Skeletal muscle cell (primary cell): ENCODE data around the gene C10orf53.

ENCODE experiments used
- DNase-seq: peaks from one replicate; pipeline ENCODE4 v3.0.0-alpha.2; 2010; ENCODE audit warnings: low read depth
- H3K4me3 ChIP-seq: 2 replicates; pipeline ENCODE4 v1.5.1; 2011; ENCODE audit warnings: low read depth, mild to moderate bottlenecking, control low read depth, low read length, moderate library complexity

The C10orf53 gene, protein sequence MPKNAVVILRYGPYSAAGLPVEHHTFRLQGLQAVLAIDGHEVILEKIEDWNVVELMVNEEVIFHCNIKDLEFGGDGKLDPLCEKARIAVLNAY

GRCh38 chr10:49679480-49679893 lies at the start of gene C10orf53:
C10orf53 (plus strand) TSS chr10:49679651; CDS start chr10:49679698, 47 bp downstream.
- H3K4me3 ChIP-seq: peak within 1 kb of the TSS; percentile 31
- DNase-seq: no peak

GRCh38 chr10:49631975-49632374 lies 47.5 kb upstream of the C10orf53 start:
- H3K4me3 ChIP-seq: no peak overlapping the region
- no peak for DNase-seq

GRCh38 chr10:49632406-49633317 lies 46.8 kb upstream of the C10orf53 start:
- no peak overlapping the region for H3K4me3 ChIP-seq
- DNase-seq: no peak

- no peak overlapping the region for H3K4me3 ChIP-seq
- no peak for DNase-seq
These were observed 46.0 kb upstream of the C10orf53 start for GRCh38 chr10:49633327-49634068.

DNA sequence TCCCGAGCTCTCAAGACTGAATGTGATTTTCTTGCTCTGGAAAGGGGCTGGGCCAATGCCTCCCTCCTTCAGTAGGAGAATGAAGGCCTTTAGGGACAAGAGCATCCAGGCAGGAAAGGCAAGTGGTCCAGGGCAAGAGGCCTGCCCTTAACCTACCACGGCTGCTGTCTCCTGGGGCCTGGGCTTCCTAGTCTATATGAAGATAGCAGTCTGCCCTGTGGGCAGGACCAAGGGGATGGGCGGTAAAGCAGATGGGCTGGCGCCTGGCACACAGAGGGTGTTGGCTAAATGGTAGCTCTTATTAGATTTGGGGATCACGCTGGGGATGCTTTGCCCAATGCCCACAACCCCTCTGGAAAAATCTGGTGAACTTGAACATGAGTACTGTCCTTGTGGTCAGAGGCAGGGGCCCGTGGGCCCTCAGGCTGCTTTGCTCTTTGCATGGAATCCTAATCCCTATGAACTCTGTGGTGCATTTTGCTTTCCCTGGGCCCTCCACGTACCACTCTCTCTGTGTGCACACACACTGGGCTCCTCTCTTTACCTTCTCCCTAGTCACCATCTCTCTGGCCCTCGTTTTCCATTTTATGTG lies 45.3 kb upstream of the C10orf53 start:
- no peak overlapping the region for H3K4me3 ChIP-seq
- no peak for DNase-seq

GRCh38 chr10:49642311-49642710 lies 37.1 kb upstream of the C10orf53 start:
- no peak for DNase-seq
- H3K4me3 ChIP-seq: no peak overlapping the region

DNA sequence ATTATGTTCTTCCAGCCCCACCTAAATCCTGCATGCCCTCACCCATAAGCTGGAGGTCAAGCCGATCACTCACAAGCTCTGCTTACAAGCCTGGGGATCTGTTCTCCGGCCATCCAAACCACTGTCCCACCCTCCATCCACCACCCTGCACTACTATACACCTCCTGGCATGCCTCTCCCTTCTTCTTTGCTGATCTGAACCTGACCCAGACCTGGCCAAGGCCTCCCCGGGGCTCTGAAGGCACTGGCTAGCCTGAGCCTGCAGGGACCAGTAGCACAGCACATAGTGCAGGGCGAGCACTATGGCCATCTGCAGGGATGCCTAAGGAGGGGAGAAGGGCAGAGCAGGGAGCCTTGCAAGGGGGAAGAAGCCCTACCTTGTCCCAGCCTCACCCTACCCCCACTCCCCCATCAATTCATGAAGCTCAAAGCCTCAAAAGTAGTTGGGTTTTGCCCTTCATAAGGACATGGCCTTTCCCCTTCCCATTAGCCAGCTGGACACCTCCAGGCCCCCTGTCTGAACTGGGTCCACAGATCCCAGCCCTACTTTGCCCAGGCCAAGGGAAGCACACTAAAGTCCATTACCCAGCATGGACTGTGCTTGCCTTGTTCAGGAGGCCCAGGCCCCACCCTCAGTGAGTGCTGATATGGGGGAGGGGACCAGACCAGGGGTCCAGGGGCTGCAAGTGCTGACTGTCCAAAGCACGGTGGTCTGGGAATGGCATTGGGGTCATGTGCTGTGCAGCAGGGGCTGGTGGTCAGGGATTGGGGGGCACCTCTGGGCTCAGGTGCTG lies 36.0 kb upstream of the C10orf53 start:
- H3K4me3 ChIP-seq: no peak overlapping the region
- no peak for DNase-seq

DNA sequence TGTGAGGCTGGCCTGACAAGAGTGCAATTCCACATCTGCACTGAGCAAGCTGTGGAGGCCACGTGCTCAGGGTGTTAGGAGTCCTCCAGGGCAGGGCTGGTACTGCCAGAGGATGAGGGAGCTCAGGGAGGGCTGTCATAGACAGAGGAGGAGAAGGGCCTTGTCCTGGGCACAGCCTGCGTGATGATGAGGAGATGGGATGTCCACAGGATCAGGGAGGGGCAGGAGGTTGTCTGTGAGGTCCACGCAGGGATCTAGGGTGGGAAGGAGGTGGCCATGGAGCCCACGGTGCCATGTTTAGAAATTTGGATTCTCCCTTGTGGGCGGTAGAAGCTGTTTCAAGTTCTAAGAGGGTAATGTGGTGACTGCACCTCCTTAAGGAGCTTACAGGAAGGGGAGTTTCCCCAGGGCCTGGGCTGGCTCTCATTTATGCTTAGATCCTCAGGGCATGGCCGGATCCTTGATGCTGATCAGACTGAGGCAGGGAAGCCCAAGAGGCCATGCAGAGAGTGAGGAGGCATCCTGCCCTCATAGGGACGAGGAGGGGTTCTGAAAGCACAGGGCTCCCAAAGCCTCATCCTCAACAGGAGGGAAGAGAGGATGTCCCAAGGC lies 35.3 kb upstream of the C10orf53 start:
- DNase-seq: no peak
- H3K4me3 ChIP-seq: no peak overlapping the region

DNA sequence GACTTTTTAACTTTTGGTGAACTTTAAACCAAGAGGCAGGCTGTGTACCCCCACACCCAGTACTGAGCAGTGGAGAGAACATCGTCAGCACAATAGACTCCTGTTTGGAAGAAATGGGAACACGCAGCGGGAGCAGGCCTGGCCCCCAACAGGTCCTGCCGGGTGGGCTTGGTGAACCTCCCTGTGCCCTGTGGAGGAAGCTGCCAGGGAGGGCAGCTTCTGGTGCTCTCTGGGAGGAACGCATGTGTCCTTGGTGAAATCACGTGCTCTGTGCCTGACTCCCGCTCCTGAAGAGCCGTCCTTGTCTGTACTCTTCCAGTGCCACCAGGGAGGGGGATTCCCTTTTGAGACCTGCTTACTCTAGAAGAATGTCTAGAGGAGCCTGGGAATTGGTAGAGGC lies 34.0 kb upstream of the C10orf53 start:
- no peak overlapping the region for H3K4me3 ChIP-seq
- DNase-seq: no peak

DNA sequence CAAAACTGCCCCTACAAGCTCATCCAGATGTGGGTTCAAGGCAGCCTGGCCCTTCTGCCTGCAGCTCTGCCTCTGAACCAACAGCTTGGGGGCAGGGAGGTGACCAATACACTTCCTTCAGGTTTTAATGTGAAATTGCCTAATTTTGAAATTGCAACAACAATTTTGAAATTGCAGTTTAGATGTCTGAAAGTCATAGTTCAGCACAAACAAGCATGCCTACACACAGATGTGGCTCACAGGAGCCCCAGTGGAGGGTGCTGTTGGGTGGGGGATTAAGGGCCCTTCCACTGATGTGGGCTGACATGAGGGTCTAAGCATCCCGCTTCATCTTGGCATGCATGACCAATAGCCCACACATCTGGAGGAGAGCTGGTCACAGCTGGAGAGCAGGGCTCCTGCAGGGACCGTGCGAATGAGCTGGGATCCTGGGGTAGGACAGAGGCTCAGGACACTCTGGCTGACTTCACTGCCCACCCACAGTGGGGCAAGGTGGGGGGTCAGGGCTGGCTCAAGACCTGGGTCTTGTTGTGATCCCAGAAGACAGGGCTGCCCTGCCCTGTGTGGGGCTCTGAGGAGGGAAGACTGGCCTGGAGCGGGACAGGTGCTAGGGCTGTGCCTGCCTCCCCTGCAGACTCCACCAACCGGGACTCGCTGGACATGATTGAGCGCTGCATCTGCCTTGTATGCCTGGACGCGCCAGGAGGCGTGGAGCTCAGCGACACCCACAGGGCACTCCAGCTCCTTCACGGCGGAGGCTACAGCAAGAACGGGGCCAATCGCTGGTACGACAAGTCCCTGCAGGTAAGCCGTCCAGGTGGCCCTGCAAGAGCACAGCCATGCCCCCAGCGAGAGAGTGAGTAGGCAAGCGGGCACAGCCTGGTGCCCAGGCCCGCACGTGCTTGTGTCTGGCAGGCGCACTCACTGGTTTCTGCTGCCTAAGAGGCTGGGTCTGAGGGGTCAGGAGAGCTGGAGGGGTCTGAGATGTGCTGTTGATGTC lies 33.3 kb upstream of the C10orf53 start:
- no peak overlapping the region for H3K4me3 ChIP-seq
- no peak for DNase-seq

DNA sequence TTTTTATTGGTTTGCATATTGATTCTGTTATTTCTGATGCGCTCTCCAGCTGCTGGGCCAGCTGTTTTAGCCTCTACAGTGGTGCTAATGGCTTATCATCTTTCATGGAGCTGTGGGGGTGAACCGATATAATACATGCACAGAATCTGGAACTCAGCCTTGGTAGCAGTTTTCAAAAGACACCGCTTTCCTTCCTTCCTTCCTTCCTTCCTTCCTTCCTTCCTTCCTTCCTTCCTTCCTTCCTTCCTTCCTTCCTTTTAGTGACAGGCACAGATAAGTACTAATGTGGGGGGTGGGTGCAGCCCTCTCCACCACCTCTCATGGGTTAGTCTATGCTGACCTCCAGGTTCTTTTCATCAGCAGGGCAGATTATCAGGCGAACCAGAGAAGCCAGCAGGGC lies 31.9 kb upstream of the C10orf53 start:
- no peak overlapping the region for H3K4me3 ChIP-seq

DNA sequence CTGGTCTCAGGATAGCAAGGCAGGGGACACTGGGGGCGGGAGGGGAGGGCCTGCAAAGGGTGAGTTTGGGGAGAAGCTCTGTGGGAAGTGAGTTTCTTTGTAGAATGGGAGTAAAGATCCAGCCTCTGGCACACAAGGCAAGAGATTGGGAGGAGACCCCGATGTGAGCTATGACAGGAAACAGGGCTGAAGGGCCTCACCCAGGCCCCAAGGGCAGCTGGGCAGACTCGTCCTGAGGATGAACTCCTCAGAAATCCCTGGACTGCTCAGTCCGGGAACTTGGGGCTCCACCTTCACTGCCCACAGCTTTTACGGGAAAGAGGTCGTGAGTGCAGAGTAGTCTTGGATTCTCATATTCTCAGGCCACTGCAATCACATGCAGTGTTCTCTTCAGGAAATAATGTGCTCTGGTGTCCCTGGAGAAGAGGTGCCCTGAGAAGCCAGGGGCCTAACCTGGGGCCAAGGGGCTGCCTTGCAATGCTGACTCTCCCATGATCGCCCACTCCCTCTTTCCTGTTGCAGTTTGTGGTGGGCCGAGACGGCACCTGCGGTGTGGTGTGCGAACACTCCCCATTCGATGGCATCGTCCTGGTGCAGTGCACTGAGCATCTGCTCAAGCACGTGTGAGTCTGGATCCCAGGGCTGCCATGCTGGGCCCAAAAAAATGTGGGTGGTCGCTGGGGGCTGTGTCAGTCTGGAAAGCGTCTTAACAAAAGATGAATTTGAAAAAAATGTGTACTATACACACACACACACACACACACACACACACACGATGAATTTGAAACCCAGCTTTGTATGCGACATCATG lies 31.3 kb upstream of the C10orf53 start:
- DNase-seq: no peak
- H3K4me3 ChIP-seq: no peak overlapping the region

More for the DNA sequence above, 31.9 kb upstream of the C10orf53 start:
- DNase-seq: no peak

DNA sequence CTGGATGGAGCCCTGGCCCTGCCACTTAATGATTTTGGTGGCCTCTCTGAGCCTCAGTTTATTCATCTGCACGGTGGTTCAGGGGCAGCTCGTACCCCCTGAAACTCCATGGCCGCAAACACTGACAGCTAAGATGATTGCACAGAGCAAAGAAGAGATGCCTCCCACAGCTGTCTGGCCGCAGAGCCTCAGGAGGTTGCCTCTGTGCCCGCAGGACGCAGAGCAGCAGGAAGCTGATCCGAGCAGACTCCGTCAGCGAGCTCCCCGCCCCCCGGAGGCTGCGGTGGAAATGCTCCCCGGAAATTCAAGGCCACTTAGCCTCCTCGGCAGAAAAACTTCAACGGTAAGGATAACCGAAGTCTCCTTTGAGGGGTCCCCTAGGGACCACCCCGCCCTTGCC lies 30.2 kb upstream of the C10orf53 start:
- no peak for DNase-seq
- no peak overlapping the region for H3K4me3 ChIP-seq

DNA sequence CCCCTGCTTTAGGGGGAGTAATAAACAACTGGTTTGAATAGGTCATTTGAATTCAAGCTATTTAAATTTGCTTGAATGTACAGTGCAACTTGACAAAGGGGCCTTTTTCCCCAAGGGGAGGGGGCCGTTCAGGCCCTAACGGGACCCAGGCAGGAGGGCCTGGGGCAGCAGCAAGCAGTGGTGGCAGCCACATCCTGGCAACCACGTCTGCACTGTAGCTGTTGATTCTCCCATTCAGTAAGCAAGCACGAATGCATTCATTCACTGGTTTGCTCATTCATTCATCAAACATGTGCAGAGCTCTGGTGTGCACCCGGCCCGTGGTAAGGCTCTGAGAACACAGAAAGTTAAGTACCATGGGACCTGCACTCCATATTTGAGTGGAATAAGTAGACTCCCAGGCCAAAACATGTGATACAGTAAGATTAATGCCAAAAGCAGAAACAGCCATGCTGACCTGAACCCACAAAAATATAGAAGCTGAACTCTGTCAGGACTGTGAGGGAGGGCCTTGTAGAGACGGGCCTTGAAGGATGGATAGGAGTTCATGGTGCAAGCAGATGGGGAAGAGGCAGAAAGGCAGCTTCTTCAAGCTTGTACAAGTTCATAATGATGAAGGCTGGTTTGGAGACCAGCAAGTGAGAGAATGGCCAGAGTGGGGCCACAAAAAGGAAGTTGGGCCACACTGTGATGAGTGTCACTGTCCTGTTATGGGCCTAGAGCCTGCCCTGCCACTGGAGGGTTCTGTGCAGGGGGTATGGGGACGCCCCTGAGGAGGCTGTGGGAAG lies 29.3 kb upstream of the C10orf53 start:
- DNase-seq: no peak
- H3K4me3 ChIP-seq: no peak overlapping the region

DNA sequence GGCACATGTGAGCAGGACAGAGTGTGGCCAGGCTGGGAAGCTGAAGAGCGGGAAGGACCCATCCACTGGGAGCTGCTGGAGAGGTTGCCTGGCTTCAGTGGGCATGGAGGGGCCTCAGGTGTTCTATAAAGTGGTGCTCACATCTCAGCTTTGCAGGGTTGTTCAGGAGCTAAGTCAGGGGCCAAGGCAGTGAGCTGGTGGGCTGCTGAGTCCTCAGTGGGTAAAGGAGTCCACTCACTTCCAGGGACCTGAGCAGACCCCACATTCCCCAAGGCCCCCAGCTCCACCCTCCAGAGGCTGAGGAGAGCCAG lies 28.8 kb upstream of the C10orf53 start:
- H3K4me3 ChIP-seq: no peak overlapping the region

GRCh38 chr10:49651039-49651835 lies 28.2 kb upstream of the C10orf53 start:
- H3K4me3 ChIP-seq: no peak overlapping the region
- no peak for DNase-seq

More for the DNA sequence above, 28.8 kb upstream of the C10orf53 start:
- DNase-seq: no peak
